HG03558 (cell line): Measurements from ENCODE around the gene FANK1.

Experiments used
- ATAC-seq: cut with Tn5 transposase; IDR thresholded peaks from one replicate; pipeline ENCODE4 v1.9.1; 2021; ENCODE audit warnings: moderate number of reproducible peaks; ENCODE audit not compliant: unreplicated experiment; ENCODE audit errors: extremely low read depth

FANK1 gene

GRCh38 chr10:125984346-125984745 is 88.0 kb downstream of the FANK1 start:
- no peak for ATAC-seq

- no peak for ATAC-seq
These were observed 88.6 kb downstream of the FANK1 start for GRCh38 chr10:125984865-125985495.

- ATAC-seq: no peak
These were observed 89.3 kb downstream of the FANK1 start for GRCh38 chr10:125985557-125986240.

GRCh38 chr10:125989791-125990190 is 93.4 kb downstream of the FANK1 start:
- ATAC-seq: no peak

GRCh38 chr10:125990974-125991373 is 94.6 kb downstream of the FANK1 start:
- no peak for ATAC-seq

GRCh38 chr10:125991392-125991791 is 95.0 kb downstream of the FANK1 start:
- ATAC-seq: no peak

- ATAC-seq: no peak
These were observed 95.9 kb downstream of the FANK1 start for GRCh38 chr10:125992254-125992653.

GRCh38 chr10:125994601-125995000 is 98.2 kb downstream of the FANK1 start:
- no peak for ATAC-seq

- no peak for ATAC-seq
These were observed 99.5 kb downstream of the FANK1 start for GRCh38 chr10:125995726-125996304.

GRCh38 chr10:125997586-125997985 is 101.2 kb downstream of the FANK1 start:
- no peak for ATAC-seq

GRCh38 chr10:125999694-126000093 is 103.3 kb downstream of the FANK1 start:
- ATAC-seq: no peak

- ATAC-seq: no peak
These were observed 105.2 kb downstream of the FANK1 start for GRCh38 chr10:126001576-126001975.

- no peak for ATAC-seq
These were observed 108.4 kb downstream of the FANK1 start for GRCh38 chr10:126004752-126005151.

GRCh38 chr10:126006264-126006663 is 109.9 kb downstream of the FANK1 start:
- ATAC-seq: no peak

GRCh38 chr10:126006906-126007305 is 110.5 kb downstream of the FANK1 start:
- ATAC-seq: no peak

GRCh38 chr10:126009650-126010049 is 113.3 kb downstream of the FANK1 start:
- ATAC-seq: no peak

- no peak for ATAC-seq
These were observed 115.6 kb downstream of the FANK1 start for GRCh38 chr10:126011995-126012394.

GRCh38 chr10:126012485-126012884 is 116.1 kb downstream of the FANK1 start:
- no peak for ATAC-seq

- no peak for ATAC-seq
These were observed 117.3 kb downstream of the FANK1 start for GRCh38 chr10:126013489-126014281.

GRCh38 chr10:126014309-126014708 is 117.9 kb downstream of the FANK1 start:
- no peak for ATAC-seq

GRCh38 chr10:126015413-126015812 is 119.0 kb downstream of the FANK1 start:
- ATAC-seq: no peak
